Spleen (tissue), 7 donors: Measurements from ENCODE around the gene PRCP.

Experiments used
- POLR2A ChIP-seq, 3 donors: fragments of 450-650 bp; IDR thresholded peaks; one replicate each; pipeline ENCODE4 v1.5.1; 2017; ENCODE audit warnings: antibody characterized with exemption in 3 of 3, mild to moderate bottlenecking in 1 of 3
- POLR2AphosphoS5 ChIP-seq, 3 donors: sonication (generic); formaldehyde crosslinking; IDR thresholded peaks; one replicate each; pipeline ENCODE4 v1.5.1; 2017; ENCODE audit warnings: antibody characterized with exemption in 3 of 3
- TF ChIP-seq, protein P1 (sequence below), 11 experiments: fragments of 200-600 bp in 7 of 11; fragments of 450-650 bp in 4 of 11; sonication (generic) in 4 of 11; IDR thresholded peaks in 8 of 11; conservative IDR thresholded peaks in 3 of 11; 1 replicate in 7 of 11; 2 replicates in 4 of 11; pipeline versions ENCODE4 v1.4.0 to v1.8.0; 2016 to 2021; ENCODE audit warnings: antibody characterized with exemption in 11 of 11, inconsistent platforms in 4 of 11, mild to moderate bottlenecking in 1 of 11
- donor health status: DM: no; HTN: no; CAD: no; lungs with moderate emphysema.
- donor health status: DM: no; HTN: no; CAD: no.
- donor health status: DM: no; HTN: no; CAD: no.

DNA sequence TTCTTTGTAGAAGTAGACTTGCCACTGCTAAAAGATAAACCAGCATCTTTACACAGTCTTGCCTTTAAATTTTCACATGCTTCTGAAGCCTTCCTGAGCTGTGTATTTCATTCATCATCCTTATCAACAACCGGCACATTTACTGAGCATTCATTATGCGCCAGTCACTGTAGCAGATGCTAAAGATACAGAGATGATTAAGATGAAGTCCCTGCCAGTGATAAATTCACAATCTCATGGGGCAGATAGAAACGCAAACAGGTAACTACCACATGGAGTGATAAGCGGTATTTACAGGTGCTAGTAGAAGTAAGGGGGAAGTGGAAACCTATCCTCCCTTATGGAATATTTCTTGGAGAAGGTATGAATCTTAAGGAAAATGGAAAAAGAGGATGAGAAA, 67.2 kb downstream of the PRCP start:
- TF ChIP-seq, protein P1, sequence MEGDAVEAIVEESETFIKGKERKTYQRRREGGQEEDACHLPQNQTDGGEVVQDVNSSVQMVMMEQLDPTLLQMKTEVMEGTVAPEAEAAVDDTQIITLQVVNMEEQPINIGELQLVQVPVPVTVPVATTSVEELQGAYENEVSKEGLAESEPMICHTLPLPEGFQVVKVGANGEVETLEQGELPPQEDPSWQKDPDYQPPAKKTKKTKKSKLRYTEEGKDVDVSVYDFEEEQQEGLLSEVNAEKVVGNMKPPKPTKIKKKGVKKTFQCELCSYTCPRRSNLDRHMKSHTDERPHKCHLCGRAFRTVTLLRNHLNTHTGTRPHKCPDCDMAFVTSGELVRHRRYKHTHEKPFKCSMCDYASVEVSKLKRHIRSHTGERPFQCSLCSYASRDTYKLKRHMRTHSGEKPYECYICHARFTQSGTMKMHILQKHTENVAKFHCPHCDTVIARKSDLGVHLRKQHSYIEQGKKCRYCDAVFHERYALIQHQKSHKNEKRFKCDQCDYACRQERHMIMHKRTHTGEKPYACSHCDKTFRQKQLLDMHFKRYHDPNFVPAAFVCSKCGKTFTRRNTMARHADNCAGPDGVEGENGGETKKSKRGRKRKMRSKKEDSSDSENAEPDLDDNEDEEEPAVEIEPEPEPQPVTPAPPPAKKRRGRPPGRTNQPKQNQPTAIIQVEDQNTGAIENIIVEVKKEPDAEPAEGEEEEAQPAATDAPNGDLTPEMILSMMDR (IDR thresholded peaks at IDR 0.05 in 8 of 11, conservative IDR thresholded peaks at IDR 0.05 in 3 of 11), result no peak
- TF ChIP-seq POLR2A (IDR thresholded peaks at IDR 0.05) (no peak), POLR2AphosphoS5 (IDR thresholded peaks at IDR 0.05) (no peak)
